Endothelial cell (in vitro differentiated cells): Measurements from ENCODE around the gene ELFN2. TPM values are rescaled to one million over a fixed set of nuclear protein-coding genes. Genes with fewer than 3 reads are reported as not detected.

ENCODE experiments used
- DNase-seq: peaks from one replicate; pipeline ENCODE4 v3.0.0; 2021; ENCODE audit warnings: low spot score
- H3K27ac Mint-ChIP-seq: one replicate; pipeline ENCODE4 v1.8.0; 2021; ENCODE audit warnings: mixed read lengths, inconsistent platforms; ENCODE audit not compliant: unreplicated experiment
- H3K27me3 Mint-ChIP-seq: one replicate; pipeline ENCODE4 v1.8.0; 2021; ENCODE audit warnings: mild to moderate bottlenecking, moderate library complexity, mixed read lengths, inconsistent platforms; ENCODE audit not compliant: unreplicated experiment
- H3K36me3 Mint-ChIP-seq: one replicate; pipeline ENCODE4 v1.8.0; 2021; ENCODE audit warnings: mild to moderate bottlenecking, low read depth, mixed read lengths, inconsistent platforms; ENCODE audit not compliant: unreplicated experiment
- H3K4me1 Mint-ChIP-seq: one replicate; pipeline ENCODE4 v1.8.0; 2021; ENCODE audit warnings: mild to moderate bottlenecking, mixed read lengths, inconsistent platforms; ENCODE audit not compliant: unreplicated experiment
- H3K4me3 Mint-ChIP-seq: one replicate; pipeline ENCODE4 v1.8.0; 2021; ENCODE audit warnings: mild to moderate bottlenecking, mixed read lengths, inconsistent platforms; ENCODE audit not compliant: unreplicated experiment
- H3K9me3 Mint-ChIP-seq: one replicate; pipeline ENCODE4 v1.8.0; 2021; ENCODE audit warnings: mixed read lengths, inconsistent platforms; ENCODE audit not compliant: unreplicated experiment
- total RNA-seq: library from RNA; stranded (reverse); fragmentation: NEBNext Ultra II Directional; extraction: Animal tissue kit (Norgen Biotek cat#: 25700); gene quantifications from one replicate; pipeline ENCODE4 v1.2.1, GENCODE V29; 2021; ENCODE audit not compliant: unreplicated experiment
- TF ChIP-seq, protein P1 (sequence below): fragments of 200-600 bp; sonication (generic); IDR thresholded peaks from one replicate; pipeline ENCODE4 v1.5.0; 2021; ENCODE audit warnings: antibody characterized with exemption; ENCODE audit not compliant: unreplicated experiment

ELFN2 gene
- total RNA-seq, 1 donor from 2014 or later: 1.2 TPM

GRCh38 chr22:37396488-37397084, 30.7 kb downstream of the ELFN2 start:
- DNase-seq: no peak
- no peaks in the 10 kb centered on the region for H3K4me1 Mint-ChIP-seq
- no peak overlapping the region for H3K27ac Mint-ChIP-seq
- no peaks in the 10 kb centered on the region for H3K36me3 Mint-ChIP-seq
- peaks cover 3% of the 10 kb centered on the region for H3K27me3 Mint-ChIP-seq
- no peaks in the 10 kb centered on the region for H3K9me3 Mint-ChIP-seq
- TF ChIP-seq, protein P1, sequence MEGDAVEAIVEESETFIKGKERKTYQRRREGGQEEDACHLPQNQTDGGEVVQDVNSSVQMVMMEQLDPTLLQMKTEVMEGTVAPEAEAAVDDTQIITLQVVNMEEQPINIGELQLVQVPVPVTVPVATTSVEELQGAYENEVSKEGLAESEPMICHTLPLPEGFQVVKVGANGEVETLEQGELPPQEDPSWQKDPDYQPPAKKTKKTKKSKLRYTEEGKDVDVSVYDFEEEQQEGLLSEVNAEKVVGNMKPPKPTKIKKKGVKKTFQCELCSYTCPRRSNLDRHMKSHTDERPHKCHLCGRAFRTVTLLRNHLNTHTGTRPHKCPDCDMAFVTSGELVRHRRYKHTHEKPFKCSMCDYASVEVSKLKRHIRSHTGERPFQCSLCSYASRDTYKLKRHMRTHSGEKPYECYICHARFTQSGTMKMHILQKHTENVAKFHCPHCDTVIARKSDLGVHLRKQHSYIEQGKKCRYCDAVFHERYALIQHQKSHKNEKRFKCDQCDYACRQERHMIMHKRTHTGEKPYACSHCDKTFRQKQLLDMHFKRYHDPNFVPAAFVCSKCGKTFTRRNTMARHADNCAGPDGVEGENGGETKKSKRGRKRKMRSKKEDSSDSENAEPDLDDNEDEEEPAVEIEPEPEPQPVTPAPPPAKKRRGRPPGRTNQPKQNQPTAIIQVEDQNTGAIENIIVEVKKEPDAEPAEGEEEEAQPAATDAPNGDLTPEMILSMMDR: no peak
- H3K4me3 Mint-ChIP-seq: no peak overlapping the region

DNA sequence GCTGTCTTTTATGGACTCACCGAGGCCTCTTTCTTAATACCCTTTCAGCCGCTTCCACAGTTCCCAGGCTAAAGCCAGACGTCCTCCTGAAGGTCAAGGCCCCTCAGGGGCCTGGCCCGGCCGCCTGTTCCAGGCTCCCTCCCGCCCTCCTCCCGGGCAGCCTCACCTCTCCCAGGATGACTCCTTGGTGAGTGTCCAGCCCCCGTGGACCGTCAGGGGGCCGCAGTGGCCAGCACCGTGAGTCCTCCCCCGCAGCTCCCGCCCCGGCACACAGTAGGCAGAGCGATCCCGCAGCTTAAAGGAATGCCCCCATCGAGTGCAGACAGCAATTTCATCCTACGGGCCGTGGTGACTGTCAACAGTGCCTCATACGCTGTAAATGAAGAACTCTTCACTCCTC, 32.9 kb downstream of the ELFN2 start:
- Mint-ChIP-seq H3K9me3 (no peaks in the 10 kb centered on the region), H3K27me3 (peaks cover 5% of the 10 kb centered on the region)

GRCh38 chr22:37393746-37394145, 33.5 kb downstream of the ELFN2 start:
- DNase-seq: no peak
- H3K36me3 Mint-ChIP-seq: no peaks in the 10 kb centered on the region
- no peaks in the 10 kb centered on the region for H3K4me1 Mint-ChIP-seq
- no peak overlapping the region for H3K4me3 Mint-ChIP-seq
- H3K27ac Mint-ChIP-seq: no peak overlapping the region
- no peaks in the 10 kb centered on the region for H3K9me3 Mint-ChIP-seq
- TF ChIP-seq, protein P1: no peak
- peaks cover 5% of the 10 kb centered on the region for H3K27me3 Mint-ChIP-seq

More for the DNA sequence above, 32.9 kb downstream of the ELFN2 start:
- Mint-ChIP-seq H3K36me3 (no peaks in the 10 kb centered on the region), H3K4me3 (no peak overlapping the region), H3K4me1 (no peaks in the 10 kb centered on the region), H3K27ac (no peak overlapping the region)
- TF ChIP-seq, protein P1: no peak
- no peak for DNase-seq

DNA sequence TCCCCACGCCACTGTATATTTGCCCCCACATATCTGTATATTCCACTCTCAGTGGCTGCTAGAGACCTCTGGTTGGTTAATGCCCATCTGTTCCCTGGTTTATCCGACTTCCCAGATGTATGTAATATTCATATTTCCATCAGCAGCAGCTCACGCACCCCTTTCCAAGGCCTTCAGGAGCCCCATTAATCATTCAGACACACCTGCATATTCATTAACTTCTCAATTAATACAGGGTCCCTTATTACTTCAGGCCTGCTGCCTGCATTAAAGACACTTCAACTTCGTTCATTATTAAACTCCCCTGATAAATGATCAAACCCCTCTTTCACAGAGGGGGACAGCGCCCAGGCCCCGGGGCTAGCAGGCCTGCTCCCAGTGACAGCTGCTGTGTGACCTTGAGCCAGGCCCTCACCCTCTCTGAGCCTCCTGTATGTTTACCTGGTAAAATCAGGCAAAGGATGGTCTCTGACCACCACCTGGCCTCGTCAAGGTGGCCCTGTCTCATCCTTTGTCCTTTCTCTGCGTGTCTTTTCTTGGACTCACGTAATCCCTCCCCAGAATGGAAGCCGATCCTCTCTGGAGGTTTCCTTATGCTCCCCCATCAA, 34.5 kb downstream of the ELFN2 start:
- TF ChIP-seq, protein P1: no peak
- H3K27me3 Mint-ChIP-seq: peaks cover 3% of the 10 kb centered on the region
- no peak overlapping the region for H3K4me3 Mint-ChIP-seq
- no peak overlapping the region for H3K27ac Mint-ChIP-seq
- DNase-seq: no peak
- H3K9me3 Mint-ChIP-seq: no peaks in the 10 kb centered on the region
- H3K36me3 Mint-ChIP-seq: no peaks in the 10 kb centered on the region
- no peaks in the 10 kb centered on the region for H3K4me1 Mint-ChIP-seq

- no peak for DNase-seq
- Mint-ChIP-seq H3K9me3 (no peaks in the 10 kb centered on the region), H3K36me3 (no peaks in the 10 kb centered on the region), H3K4me3 (peak overlapping the region; percentile 12), H3K27ac (peak overlapping the region; percentile 14), H3K27me3 (peaks cover 3% of the 10 kb centered on the region), H3K4me1 (no peaks in the 10 kb centered on the region)
- TF ChIP-seq, protein P1: no peak
Observed at GRCh38 chr22:37391702-37392101, 35.6 kb downstream of the ELFN2 start.
